ENCODE measurements around the gene PPT2.

PPT2 gene

GRCh38 chr6:32153564-32154513 lies at the start of gene PPT2:
TSS of gene PPT2 (plus strand) at chr6:32154141. CDS start at chr6:32154595, 454 bp downstream.
- peak; percentile 79 for DNase-seq

DNA sequence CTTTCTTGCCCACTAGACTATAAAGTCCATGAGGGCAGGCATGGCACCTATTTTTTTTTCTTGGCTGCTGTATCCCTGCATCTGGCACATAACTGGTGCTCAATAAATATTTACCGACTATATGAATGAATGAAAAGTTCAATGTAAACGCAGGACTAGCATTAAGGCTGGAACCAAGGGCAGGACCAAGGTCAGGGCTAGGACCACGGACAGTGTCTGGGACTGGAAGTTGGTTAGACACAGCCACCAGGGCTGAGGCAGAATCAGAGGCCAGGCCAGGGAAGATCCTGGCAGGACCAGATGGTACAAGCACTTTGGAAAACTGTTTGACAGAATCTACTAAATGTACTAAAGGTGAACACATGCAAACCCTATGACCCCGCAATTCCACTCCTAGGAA lies 48.5 kb upstream of the PPT2 start:
- DNase-seq = no peak

- no peak for DNase-seq
Observed at GRCh38 chr6:32107406-32107805, 46.5 kb upstream of the PPT2 start.

- no peak for DNase-seq
Observed at GRCh38 chr6:32108094-32108627, 45.8 kb upstream of the PPT2 start.

DNA sequence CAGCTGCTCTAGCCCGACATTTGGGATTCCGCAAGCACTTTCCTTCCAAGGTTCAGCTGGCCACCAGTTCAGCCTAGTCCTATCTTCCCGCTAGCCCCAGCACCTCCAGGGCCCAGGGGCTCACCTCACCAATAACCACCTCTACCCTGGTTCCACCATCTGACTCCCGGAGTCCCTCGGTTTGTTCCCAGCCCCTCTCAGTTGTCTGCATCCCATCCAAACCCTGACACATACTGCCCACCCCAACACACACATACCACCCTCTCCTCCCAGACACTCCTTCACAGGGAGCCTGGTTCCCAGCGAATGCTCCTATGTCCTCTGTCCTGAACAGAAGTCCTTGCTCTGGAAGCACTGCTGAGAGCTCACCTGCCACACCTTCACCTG lies 45.2 kb upstream of the PPT2 start:
- no peak for DNase-seq

DNA sequence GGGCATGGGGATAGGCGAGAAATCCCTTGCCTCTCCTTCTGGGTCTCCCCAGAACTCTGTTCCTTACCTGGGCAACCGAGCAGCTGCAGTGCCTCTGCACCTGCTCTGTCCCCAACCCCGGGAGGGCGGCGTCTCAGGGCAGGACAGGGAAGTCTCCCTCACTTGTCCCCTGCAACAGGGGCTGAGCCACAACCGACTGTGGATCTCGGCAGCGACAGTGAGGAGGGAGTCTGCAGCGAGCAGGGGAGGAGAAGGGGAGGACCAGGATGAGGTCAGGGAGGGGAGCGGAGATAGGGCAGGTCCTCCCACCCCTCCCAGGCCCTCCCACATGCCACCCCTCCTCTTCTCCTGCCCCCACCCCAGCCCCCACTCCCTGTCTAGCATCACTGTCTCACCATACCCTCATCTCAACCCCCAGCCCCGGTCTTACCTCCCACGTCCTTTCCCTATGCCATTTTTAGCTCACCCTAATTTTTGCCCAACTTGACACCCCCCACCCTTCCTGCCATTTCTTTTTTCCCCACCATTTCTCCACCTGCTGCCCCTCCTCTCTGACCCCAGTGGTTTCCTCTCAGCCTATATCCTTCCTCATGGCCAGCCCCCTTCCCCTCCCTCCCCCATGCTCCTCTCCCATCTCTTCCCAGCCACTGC lies 44.7 kb upstream of the PPT2 start, which contains the start of gene TNXB:
TNXB (minus strand) TSS at position 225 of the 651 bp plus-strand sequence. CDS start 11,140 bp downstream, outside the sequence.
- DNase-seq = no peak

DNA sequence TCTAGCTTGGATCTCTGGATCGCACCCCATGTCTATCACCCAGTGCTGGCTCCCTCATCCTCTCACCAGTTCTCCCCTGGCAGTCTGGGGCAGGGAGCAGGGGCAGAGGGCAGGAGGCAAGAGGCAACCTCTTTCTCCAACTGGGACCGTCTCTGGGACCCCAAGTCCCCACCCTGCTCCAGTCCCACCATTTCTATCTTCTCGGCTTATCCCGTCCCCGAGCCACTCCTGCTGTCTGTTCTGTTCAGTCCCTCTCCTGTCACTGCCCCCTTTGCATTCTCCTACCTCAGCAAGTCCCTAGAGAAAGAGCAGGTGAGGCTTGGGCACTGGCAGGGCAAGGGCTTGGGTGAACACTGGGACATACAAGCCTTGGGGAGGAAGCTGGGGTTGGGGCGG lies 44.2 kb upstream of the PPT2 start:
- DNase-seq = no peak

DNA sequence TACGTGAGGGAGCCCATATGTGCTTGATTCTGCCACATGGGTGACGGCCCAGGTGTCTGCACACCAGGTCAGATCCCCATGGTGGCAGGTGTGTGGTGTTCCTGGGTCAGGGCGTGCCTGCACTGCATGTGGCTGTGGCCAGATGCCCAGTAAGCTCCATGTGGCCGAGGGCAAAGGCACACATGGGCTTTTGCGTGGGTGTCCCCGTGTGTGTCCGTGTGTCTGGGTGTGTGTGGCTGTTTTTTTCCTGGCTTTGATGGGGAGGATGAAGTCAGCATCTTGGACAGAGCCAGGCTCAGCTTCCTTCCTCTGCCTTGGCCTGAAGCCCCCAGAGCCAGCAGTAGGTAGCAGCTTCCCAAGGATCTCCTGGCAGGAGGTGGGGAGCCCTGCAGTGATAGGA lies 43.3 kb upstream of the PPT2 start:
- DNase-seq = no peak

DNA sequence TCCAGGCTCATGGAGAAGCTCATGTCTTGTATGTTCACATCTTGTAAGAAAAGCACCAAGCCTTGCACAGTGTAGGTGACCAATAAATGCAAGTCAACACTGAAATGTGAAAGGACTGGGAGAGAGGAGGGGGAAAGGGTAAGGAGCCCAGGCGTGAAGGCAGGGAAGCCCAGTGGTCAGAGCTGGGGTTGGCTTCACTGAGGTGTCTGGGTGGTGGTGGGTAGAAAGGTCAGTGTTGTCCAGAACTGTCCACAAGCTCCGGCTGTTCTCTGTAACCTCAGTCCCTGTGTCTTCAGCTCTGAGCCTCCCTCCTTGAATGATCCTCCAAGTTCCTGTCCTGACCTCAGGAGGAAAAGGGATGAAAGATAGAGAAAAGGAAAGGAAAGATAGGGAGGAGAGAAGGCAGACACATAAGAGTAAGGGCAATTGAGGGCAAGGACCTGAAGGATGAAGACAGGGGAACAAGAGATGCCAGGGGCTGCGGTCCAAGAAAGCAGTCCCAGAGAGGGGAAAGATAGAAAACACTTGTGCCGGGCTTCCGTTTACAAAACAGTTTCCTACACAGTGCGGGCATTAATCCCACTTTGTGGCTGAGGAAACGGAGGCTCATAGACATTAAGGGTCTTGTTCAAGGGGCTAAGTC lies 42.4 kb upstream of the PPT2 start:
- DNase-seq = no peak

DNA sequence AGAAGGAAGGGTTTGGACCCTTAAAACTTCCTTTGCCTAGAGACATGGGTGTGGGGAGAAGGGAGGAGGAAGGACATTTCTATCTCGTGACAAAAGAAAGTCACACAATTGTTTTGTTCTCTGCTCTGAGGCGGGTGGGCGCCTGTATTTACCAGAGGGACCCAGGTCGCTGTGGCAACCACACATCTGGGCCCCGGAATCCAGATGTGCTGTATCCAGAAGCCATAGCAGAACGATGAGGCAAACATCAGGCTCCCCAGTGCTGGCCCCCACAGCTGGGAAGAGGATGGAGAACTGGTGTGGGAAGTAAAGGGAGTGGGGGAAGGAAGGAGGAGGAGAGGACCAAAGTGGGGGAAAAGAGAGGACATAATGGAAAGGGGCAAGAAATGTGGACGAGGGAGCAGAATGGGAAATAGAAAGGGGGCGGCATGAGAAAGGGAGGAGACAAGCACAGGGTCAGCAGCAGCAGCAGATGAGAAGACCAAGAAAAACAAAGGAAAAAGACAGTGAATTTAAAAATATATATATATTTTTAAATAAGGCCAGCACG lies 41.4 kb upstream of the PPT2 start:
- no peak for DNase-seq

DNA sequence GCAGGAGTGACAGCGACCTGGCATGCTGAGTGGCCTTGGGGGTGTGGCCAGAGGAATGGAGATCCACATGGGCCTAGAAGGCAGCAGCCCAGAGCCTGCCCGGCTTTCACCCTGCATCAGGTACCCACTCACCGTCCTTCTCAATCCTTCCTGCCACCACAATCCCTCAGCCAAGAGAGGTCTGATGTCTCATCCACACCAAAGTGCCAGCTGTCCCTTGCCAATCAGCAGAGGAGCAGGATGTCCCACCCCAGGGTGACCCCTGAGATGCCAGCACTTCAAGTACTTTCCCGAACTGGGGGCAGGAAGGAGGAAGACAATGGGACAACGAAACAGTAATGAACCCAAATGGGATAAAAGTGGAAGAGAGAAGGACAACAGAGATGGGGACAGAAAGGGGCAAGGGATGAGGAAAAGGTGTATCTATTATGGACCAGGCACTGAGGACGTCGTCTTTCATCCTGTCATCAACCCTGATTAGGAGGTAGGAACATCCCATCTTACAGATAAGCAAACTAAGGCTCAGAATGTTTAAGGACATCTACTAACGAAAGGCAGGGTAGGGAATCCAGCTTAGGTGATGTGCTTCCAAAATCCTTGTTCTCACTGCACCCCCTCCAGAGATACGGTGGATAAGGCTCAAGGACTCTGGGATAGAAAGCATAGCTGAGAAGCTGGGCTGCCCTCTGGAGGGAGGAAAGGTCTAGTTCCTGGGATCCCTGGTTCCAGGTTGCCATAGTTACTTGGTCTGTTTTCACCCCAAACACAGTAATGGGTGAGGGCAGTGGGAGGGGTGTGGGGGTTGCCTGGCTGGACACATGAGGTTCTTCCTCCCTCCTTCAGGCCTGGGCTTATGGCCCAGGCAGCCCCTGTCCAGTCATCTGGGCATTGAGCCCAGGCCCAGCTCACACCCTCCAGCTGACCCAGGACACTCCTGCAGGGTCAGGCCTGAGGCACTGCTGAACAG lies 40.3 kb upstream of the PPT2 start:
- no peak for DNase-seq

GRCh38 chr6:32114796-32115195 lies 39.1 kb upstream of the PPT2 start:
- no peak for DNase-seq

- DNase-seq = no peak
Observed at GRCh38 chr6:32115623-32116022, 38.3 kb upstream of the PPT2 start.

- no peak for DNase-seq
Observed at GRCh38 chr6:32116674-32117073, 37.3 kb upstream of the PPT2 start.

DNA sequence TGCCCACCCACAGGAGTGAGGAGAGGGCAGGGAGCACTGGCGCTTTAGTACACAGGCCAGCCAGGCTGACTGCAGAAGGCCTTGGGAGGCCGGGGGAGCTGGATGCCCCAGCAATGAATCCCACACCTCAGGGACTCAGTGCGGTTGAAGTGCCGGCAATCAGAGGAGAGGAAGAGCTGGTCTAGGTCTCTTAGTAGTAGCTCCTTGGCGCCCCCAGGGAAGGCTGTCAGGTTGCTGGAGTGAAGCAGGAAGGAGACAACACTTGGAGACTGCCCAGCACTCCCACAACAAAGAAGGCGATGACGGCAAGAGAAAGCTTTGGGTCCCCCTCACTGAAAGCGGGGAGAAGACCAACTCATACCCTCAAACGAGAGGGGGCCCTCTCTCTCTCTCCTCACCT lies 36.5 kb upstream of the PPT2 start:
- no peak for DNase-seq

GRCh38 chr6:32118782-32119628 lies 34.9 kb upstream of the PPT2 start:
- DNase-seq = peak; percentile 45

- DNase-seq = no peak
Observed at GRCh38 chr6:32120573-32121059, 33.3 kb upstream of the PPT2 start.

- no peak for DNase-seq
Observed at GRCh38 chr6:32123681-32124080, 30.3 kb upstream of the PPT2 start.

DNA sequence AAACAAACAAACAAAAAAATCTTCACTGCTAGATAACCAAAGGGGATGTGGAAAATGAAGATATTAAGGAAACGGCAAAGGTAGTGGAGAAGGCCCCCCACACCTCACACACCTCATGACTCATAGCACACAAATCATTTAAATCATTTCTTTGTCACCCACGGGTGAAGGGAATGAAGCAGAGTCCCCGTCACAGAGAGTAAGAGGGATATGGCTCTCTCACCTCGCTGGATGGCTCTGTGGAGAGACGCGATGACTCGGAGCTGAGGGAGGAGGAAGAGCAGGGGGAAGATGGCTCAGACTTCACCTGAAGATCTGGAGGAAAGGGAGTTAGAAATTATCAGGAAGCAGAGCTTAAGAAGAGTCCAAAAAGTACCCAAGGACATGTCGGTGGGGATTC lies 27.1 kb upstream of the PPT2 start:
- DNase-seq = no peak

DNA sequence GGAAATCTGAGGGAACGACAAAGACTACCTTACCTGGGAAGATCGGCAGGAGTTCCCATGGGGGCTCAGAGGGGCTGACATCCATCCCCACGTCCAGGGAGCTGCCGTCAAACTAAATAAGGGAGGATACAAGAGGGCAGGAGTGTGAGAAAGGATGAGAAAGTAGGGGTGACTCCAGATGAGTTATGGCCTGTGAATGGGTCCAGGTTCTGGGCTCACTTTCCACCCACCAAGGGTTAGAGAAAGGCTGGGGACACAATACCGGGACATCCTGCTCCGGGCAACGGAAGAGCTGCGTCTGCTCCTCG lies 26.6 kb upstream of the PPT2 start:
- DNase-seq = no peak

Measured in NCI-H2029 (cell line).